Stomach (tissue), 9 donors: ENCODE measurements around the gene EMC9. TPM values are rescaled to one million over a fixed set of nuclear protein-coding genes. Genes with fewer than 3 reads are reported as not detected.

ENCODE experiments used
- DNase-seq, 2 donors: peaks; one replicate each; pipeline versions ENCODE4 v3.0.0 to v3.0.0-alpha.2; 2013 to 2019
- H3K27ac ChIP-seq, 5 donors: fragments of 200-600 bp in 4 of 5; sonication (generic) in 4 of 5; one replicate each; pipeline ENCODE4 v1.5.1; 2013 to 2019; ENCODE audit warnings: mild to moderate bottlenecking in 1 of 5, moderate library complexity in 1 of 5
- H3K27me3 ChIP-seq, 3 donors: fragments of 200-600 bp; sonication (generic); one replicate each; pipeline ENCODE4 v1.5.1; 2017 to 2019; ENCODE audit warnings: mixed run types in 1 of 3
- H3K36me3 ChIP-seq, 4 donors: fragments of 200-600 bp; sonication (generic); 1 replicate in 3 of 4; 2 replicates in 1 of 4; pipeline ENCODE4 v1.5.1; 2016 to 2019
- H3K4me1 ChIP-seq, 4 donors: fragments of 200-600 bp; sonication (generic); one replicate each; pipeline ENCODE4 v1.5.1; 2016 to 2019
- H3K4me3 ChIP-seq, 4 donors: fragments of 200-600 bp; sonication (generic) in 3 of 4; one replicate each; pipeline ENCODE4 v1.5.1; 2016 to 2019; ENCODE audit warnings: mild to moderate bottlenecking in 1 of 4
- H3K9me3 ChIP-seq, 4 donors: fragments of 200-600 bp; sonication (generic); one replicate each; pipeline ENCODE4 v1.5.1; 2016 to 2019
- EP300 ChIP-seq: sonication (generic); formaldehyde crosslinking; IDR thresholded peaks from one replicate; pipeline ENCODE4 v1.6.1; 2017; ENCODE audit warnings: antibody characterized with exemption
- POLR2A ChIP-seq, 4 donors: fragments of 450-650 bp; IDR thresholded peaks; one replicate each; pipeline ENCODE4 v1.6.1; 2016; ENCODE audit warnings: antibody characterized with exemption in 4 of 4, control low read depth in 2 of 4, mild to moderate bottlenecking in 1 of 4, moderate library complexity in 1 of 4
- POLR2AphosphoS5 ChIP-seq, 3 donors: sonication (generic); formaldehyde crosslinking; IDR thresholded peaks; one replicate each; pipeline ENCODE4 v1.6.1; 2016; ENCODE audit warnings: antibody characterized with exemption in 3 of 3
- WGBS, 5 donors: extraction: QIAGEN DNeasy Blood & Tissue Kit in 3 of 5; methylation state at CpG; one replicate each; pipeline versions ENCODE4 v1.1.5 to v1.1.7; 2013 to 2018; 5-methylcytosine and 5-hydroxymethylcytosine counted together
- intact Hi-C: fragments of 100-400 bp; cut with DNase I; formaldehyde crosslinking; loops from one replicate; pipeline ENCODE4 v1.15.1; 2023; ENCODE audit warnings: low total_unique reads
- polyA plus RNA-seq, 3 donors: library from polyadenylated mRNA; stranded (reverse); fragments of 200-250 nt; gene quantifications; one replicate each; pipeline ENCODE4 v1.2.3, GENCODE V29; 2013
- total RNA-seq, 5 donors: library from RNA; depleted of rRNA; stranded (reverse); fragments of >200 nt; gene quantifications; one replicate each; pipeline versions ENCODE4 v1.1.0 to v1.2.3, GENCODE V29; 2014 to 2016
- TF ChIP-seq, protein P1 (sequence below), 7 experiments: fragments of 450-650 bp in 4 of 7; fragments of 200-600 bp in 3 of 7; sonication (generic) in 3 of 7; IDR thresholded peaks; one replicate each; pipeline ENCODE4 v1.5.1; 2016 to 2019; ENCODE audit warnings: antibody characterized with exemption in 7 of 7, control low read depth in 2 of 7, mild to moderate bottlenecking in 1 of 7
- donor health status: healthy with polysubstance abuse.
- donor health status: Bipolar disorder and iron deficiency.
- donor health status: healthy.

Gene EMC9
- total and polyA plus RNA-seq, 8 donors, result 1.3 to 59.6 (median 18.7) TPM

DNA sequence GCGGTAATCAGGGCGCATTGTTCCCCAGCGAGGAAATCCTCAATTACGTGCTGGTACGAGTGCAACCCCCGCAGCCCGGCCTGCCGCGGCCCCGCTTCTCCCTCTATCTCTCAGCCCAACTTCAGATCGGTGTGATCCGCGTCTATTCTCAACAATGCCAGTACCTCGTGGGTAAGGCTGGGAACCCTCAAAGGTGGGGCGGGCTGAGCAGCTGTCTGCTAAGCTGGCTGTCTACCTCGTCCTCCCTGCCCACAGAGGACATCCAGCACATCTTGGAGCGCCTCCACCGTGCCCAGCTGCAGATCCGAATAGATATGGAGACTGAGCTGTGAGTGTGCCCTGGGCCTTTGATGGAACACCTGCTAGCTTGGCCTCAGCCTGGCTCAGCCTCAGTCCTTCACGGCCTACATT, 31.5 kb upstream of the EMC9 start:
- TF ChIP-seq, protein P1, sequence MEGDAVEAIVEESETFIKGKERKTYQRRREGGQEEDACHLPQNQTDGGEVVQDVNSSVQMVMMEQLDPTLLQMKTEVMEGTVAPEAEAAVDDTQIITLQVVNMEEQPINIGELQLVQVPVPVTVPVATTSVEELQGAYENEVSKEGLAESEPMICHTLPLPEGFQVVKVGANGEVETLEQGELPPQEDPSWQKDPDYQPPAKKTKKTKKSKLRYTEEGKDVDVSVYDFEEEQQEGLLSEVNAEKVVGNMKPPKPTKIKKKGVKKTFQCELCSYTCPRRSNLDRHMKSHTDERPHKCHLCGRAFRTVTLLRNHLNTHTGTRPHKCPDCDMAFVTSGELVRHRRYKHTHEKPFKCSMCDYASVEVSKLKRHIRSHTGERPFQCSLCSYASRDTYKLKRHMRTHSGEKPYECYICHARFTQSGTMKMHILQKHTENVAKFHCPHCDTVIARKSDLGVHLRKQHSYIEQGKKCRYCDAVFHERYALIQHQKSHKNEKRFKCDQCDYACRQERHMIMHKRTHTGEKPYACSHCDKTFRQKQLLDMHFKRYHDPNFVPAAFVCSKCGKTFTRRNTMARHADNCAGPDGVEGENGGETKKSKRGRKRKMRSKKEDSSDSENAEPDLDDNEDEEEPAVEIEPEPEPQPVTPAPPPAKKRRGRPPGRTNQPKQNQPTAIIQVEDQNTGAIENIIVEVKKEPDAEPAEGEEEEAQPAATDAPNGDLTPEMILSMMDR (IDR thresholded peaks at IDR 0.05), result no peak
- TF ChIP-seq EP300 (no peak), POLR2A (IDR thresholded peaks at IDR 0.05) (no peak), POLR2AphosphoS5 (IDR thresholded peaks at IDR 0.05) (no peak)
- intact Hi-C loops, result no loop called here
- Histone ChIP-seq H3K4me3 (peak overlapping the region; percentile 46 to 52 (median 48)), H3K36me3 (peaks cover 17 to 70% (median 64%) of the 10 kb centered on the region in 4 donors), H3K27ac (peak overlapping the region; percentile 67 to 79 (median 75)), H3K4me1 (peaks cover 0 to 38% (median 22%) of the 10 kb centered on the region in 4 donors), H3K9me3 (no peaks in the 10 kb centered on the region), H3K27me3 (no peaks in the 10 kb centered on the region)
- no peak for DNase-seq
- 28 to 44% (median 39%) methylated on average over 13 to 20 of the region's 20 CpGs for WGBS, 5 donors

DNA sequence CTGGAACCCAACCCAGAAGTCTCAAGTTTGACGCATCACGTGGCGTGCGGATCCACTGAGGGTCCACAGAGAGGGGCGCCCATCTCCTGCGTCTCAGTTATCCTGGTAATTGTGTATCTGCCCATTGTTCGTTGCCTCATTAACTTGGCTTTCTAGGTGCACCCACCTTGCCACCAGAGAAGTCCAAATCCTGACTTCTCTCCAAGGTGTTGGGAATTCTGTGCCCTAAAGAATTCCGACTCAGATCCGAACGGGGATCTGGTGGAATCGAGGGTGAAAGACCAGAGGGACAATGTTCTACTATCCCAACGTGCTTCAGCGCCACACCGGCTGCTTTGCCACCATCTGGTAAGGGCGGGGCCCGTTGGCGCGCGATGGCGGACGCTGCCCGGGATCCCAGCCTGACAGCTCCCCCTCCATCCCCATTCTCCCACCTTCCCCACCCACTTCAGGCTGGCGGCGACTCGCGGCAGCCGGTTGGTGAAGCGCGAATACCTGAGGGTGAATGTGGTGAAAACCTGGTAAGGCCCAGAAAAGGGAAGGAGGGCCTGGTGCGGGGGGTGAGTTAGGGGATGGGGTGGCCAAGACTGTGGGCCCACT, 31.0 kb upstream of the EMC9 start:
- peak overlapping the region; percentile 67 to 79 (median 75) for H3K27ac ChIP-seq
- DNase-seq, result peak in 1 of 2 donors; percentile 62
- 16 to 38% (median 28%) methylated on average over 25 to 30 of the region's 30 CpGs for WGBS, 5 donors

DNA sequence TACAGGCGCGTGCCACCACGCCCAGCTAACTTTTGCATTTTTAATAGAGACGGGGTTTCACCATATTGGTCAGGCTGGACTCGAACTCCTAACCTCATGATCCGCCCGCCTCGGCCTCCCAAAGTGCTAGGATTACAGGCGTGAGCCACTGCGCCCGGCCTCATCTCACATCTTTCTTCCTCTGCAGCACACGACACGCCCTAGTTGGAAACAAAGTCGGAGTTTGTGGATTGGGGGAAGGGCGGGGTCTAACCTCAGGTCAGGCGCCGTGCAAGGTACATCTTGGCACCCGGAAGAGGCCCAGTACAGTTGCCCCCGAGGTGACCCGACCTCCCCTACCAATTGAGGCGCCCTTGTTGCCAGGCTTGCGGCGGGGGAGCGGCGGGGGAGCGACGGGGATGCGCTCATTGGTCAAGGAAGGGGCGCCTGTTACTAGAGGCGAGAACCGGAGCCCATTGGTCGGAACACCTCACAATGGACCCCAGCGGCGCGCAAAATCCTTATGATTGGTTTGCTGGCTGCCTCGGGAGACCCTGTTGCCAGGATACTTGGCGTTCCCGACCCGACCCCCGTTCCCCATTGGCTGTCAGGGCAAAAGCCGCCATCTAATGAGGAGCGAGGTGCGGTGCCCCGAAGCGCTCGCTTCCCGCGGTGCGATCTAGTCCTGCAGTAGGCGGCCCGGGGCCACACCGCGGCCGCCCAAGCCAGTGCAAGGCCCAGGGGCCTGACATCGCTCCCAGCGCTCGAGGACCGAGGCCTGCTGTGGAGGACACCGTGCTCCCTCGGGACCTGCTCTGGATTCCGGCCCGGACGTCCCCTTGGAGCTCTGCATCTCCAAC, 30.2 kb upstream of the EMC9 start, which contains the start of gene REC8:
Gene REC8, plus strand, starts transcription at position 659 of the 839 bp plus-strand sequence. CDS start 473 bp downstream, outside the sequence.
- WGBS, 5 donors, result 6 to 17% (median 8%) methylated on average over 41 to 63 of the region's 63 CpGs
- Histone ChIP-seq H3K9me3 (no peaks in the 10 kb centered on the region), H3K27ac (peak within 1 kb of the TSS; percentile 67 to 79 (median 75)), H3K4me1 (peaks cover 0 to 48% (median 22%) of the 10 kb centered on the region in 4 donors), H3K27me3 (no peaks in the 10 kb centered on the region), H3K36me3 (peaks cover 5 to 70% (median 64%) of the 10 kb centered on the region in 4 donors), H3K4me3 (peak within 1 kb of the TSS; percentile 46 to 52 (median 48))
- intact Hi-C loops, result no loop called here
- TF ChIP-seq, protein P1 (IDR thresholded peaks at IDR 0.05), result peak in 1 of 7 experiments; percentile 11
- TF ChIP-seq EP300, result no peak
- TF ChIP-seq POLR2A (IDR thresholded peaks at IDR 0.05), result peak in 1 of 4 donors; percentile 33
- peak; percentile 6 to 71 (median 49) for TF ChIP-seq POLR2AphosphoS5 (IDR thresholded peaks at IDR 0.05)
- DNase-seq, result peak; percentile 82 to 98

More for the DNA sequence above, 31.0 kb upstream of the EMC9 start:
- TF ChIP-seq POLR2A (IDR thresholded peaks at IDR 0.05), result no peak
- no peak for TF ChIP-seq EP300
- no peak for TF ChIP-seq POLR2AphosphoS5 (IDR thresholded peaks at IDR 0.05)
- TF ChIP-seq, protein P1 (IDR thresholded peaks at IDR 0.05), result no peak
- no peaks in the 10 kb centered on the region for H3K27me3 ChIP-seq
- H3K4me3 ChIP-seq, result peak overlapping the region; percentile 46 to 52 (median 48)
- intact Hi-C loops, result no loop called here
- no peaks in the 10 kb centered on the region for H3K9me3 ChIP-seq
- peaks cover 0 to 41% (median 22%) of the 10 kb centered on the region in 4 donors for H3K4me1 ChIP-seq
- H3K36me3 ChIP-seq, result peaks cover 13 to 70% (median 64%) of the 10 kb centered on the region in 4 donors

DNA sequence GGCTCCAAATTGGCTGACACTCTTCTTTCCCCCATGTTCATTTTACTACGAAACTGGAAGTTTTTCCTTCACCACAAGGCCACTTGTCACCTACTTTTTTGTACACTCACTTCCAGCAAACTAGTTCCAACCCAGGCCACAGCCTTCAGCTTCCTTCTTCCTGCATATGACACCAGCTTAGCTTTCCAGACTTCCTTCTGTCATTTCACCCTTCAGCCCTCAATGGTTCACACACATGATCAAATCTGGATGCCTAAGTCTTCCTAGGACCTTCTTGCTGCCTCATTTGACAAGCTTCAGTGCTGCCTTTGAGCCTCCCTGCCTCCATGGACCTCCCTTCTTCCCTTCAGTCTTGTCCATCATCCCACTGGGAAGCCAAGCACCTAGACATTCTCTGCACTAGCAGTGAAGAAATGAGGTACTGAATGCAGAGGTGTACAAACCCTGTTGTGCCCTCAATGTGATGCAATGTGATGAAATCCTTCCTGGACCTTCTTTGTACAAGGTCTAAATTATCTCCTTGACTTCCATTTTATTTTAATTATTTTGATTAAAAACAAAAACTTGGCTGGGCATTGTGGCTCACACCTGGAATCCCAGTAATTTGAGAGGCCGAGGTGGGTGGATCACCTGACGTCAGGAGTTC, 26.2 kb upstream of the EMC9 start:
- TF ChIP-seq, protein P1 (IDR thresholded peaks at IDR 0.05), result no peak
- TF ChIP-seq POLR2AphosphoS5 (IDR thresholded peaks at IDR 0.05) (no peak), EP300 (no peak), POLR2A (IDR thresholded peaks at IDR 0.05) (no peak)
- 80 to 95% (median 89%) methylated on average over 3 of the region's 3 CpGs for WGBS, 5 donors
- Histone ChIP-seq H3K4me1 (peaks cover 8 to 75% (median 44%) of the 10 kb centered on the region in 4 donors), H3K9me3 (no peaks in the 10 kb centered on the region), H3K4me3 (no peak overlapping the region), H3K27ac (peak overlapping the region in 2 of 5 donors; percentile 22 to 44), H3K27me3 (no peaks in the 10 kb centered on the region), H3K36me3 (peaks cover 37 to 77% (median 70%) of the 10 kb centered on the region in 4 donors)
- no peak for DNase-seq
- intact Hi-C loops, result no loop called here
